GM12878 (cell line): Measurements from ENCODE around the gene MYO9B. TPM values are rescaled to one million over a fixed set of nuclear protein-coding genes. Genes with fewer than 3 reads are reported as not detected.

Experiments
- ATAC-seq: fragments of 200-7000 bp; cut with Tn5 transposase; 3 replicates; pipeline ENCODE4 v1.9.1; 2020; ENCODE audit warnings: mild to moderate bottlenecking, moderate library complexity
- BruUV-seq: library from RNA; stranded (reverse); fragments of 400-500 nt; replicated peaks from 2 replicates; lab custom pipeline; 2021; lab: Mats Ljungman, UMichigan
- CTCF ChIA-PET: fragments of 300-600 bp; sonication (Branson Sonifier 250); formaldehyde crosslinking; extraction: SDS; loops from one replicate; lab custom pipeline; 2021; ENCODE audit warnings: inconsistent platforms; lab: Yijun Ruan, JAX
- POLR2A ChIA-PET: fragments of 350-600 bp; formaldehyde crosslinking; extraction: SDS; loops from one replicate; lab custom pipeline; 2021; ENCODE audit warnings: inconsistent platforms; lab: Charles Lee
- RAD21 ChIA-PET: fragments of 300-600 bp; sonication (Branson Sonifier 250); formaldehyde crosslinking; loops from one replicate; lab custom pipeline; 2023; ENCODE audit warnings: antibody characterized with exemption; ENCODE audit not compliant: unreplicated experiment; lab: Charles Lee
- SMC1A ChIA-PET: fragments of 300-600 bp; sonication (Branson Sonifier 250); formaldehyde crosslinking; loops from one replicate; lab custom pipeline; 2023; ENCODE audit not compliant: unreplicated experiment, uncharacterized antibody; lab: Charles Lee
- DNase-seq: peaks from one replicate; pipeline ENCODE4 v3.0.0-alpha.2; 2011; ENCODE audit warnings: low read depth, low spot score
- FAIRE-seq: peaks from 3 replicates; lab custom pipeline; 2011; peaks lifted over from hg19 to GRCh38; lab: Jason Lieb, UNC
- H2AFZ ChIP-seq: 2 replicates; pipeline ENCODE4 v1.6.0; 2011; ENCODE audit warnings: low read depth, low read length, control low read depth; ENCODE audit not compliant: control insufficient read depth
- H3K27ac ChIP-seq: 2 replicates; pipeline ENCODE4 v1.5.1; 2011; ENCODE audit warnings: control low read depth; ENCODE audit not compliant: control insufficient read depth, insufficient read depth
- H3K27me3 ChIP-seq, 2 experiments: replicated peaks in 1 of 2; 2 replicates each; pipeline versions ENCODE4 v1.6.0 to v1.6.1; 2011; ENCODE audit warnings: low read length in 1 of 2; ENCODE audit not compliant: control insufficient read depth in 2 of 2, insufficient read depth in 2 of 2
- H3K36me3 ChIP-seq, 2 experiments: 2 replicates each; pipeline ENCODE4 v1.5.1; 2011; ENCODE audit warnings: low read length in 1 of 2; ENCODE audit not compliant: control insufficient read depth in 2 of 2, insufficient read depth in 2 of 2
- H3K4me1 ChIP-seq: 2 replicates; pipeline ENCODE4 v1.6.1; 2011; ENCODE audit warnings: mild to moderate bottlenecking, low read length, moderate library complexity, mixed read lengths; ENCODE audit not compliant: control insufficient read depth, insufficient read depth
- H3K4me2 ChIP-seq: 2 replicates; pipeline ENCODE4 v1.6.0; 2011; ENCODE audit warnings: control low read depth; ENCODE audit not compliant: control insufficient read depth, insufficient read depth
- H3K4me3 ChIP-seq: fragments of 200-600 bp; sonication (generic); 2 replicates; pipeline ENCODE4 v1.5.1; 2016
- H3K79me2 ChIP-seq: 2 replicates; pipeline ENCODE4 v1.6.0; 2011; ENCODE audit warnings: low read length; ENCODE audit not compliant: control insufficient read depth, insufficient read depth
- H3K9ac ChIP-seq: 2 replicates; pipeline ENCODE4 v1.8.0; 2011; ENCODE audit warnings: low read length, control low read depth, mixed read lengths; ENCODE audit not compliant: control insufficient read depth, insufficient read depth
- H3K9me3 ChIP-seq: replicated peaks from 3 replicates; pipeline ENCODE4 v1.5.1; 2011; ENCODE audit warnings: mild to moderate bottlenecking, low read length; ENCODE audit not compliant: control insufficient read depth, insufficient read depth
- H4K20me1 ChIP-seq: 2 replicates; pipeline ENCODE4 v1.6.0; 2011; ENCODE audit not compliant: control insufficient read depth, insufficient read depth
- ATF7 ChIP-seq: fragments of 450-650 bp; IDR thresholded peaks from 2 replicates; pipeline ENCODE4 v1.6.1; 2016; ENCODE audit warnings: low read depth, mild to moderate bottlenecking
- BCL3 ChIP-seq: IDR thresholded peaks from 2 replicates; pipeline ENCODE4 v1.6.1; 2011; ENCODE audit warnings: borderline replicate concordance, low read depth, mild to moderate bottlenecking, moderate library complexity, low read length; ENCODE audit not compliant: insufficient read depth, poor library complexity, severe bottlenecking
- CREB1 ChIP-seq: IDR thresholded peaks from 2 replicates; pipeline ENCODE4 v1.6.1; 2012; ENCODE audit warnings: low read depth, mild to moderate bottlenecking, inconsistent platforms
- CREM ChIP-seq: IDR thresholded peaks from 2 replicates; pipeline ENCODE4 v1.6.1; 2014; ENCODE audit warnings: antibody characterized with exemption, low read depth
- RAD21 ChIP-seq: IDR thresholded peaks from 2 replicates; pipeline ENCODE4 v1.6.1; 2011; ENCODE audit warnings: mild to moderate bottlenecking, low read depth, low read length, moderate library complexity; ENCODE audit not compliant: insufficient read depth
- RELA ChIP-seq: fragments of 450-650 bp; IDR thresholded peaks from 2 replicates; pipeline ENCODE4 v1.8.0; 2014; ENCODE audit warnings: borderline replicate concordance; ENCODE audit not compliant: partially characterized antibody
- SREBF1 ChIP-seq: IDR thresholded peaks from 2 replicates; pipeline ENCODE4 v1.6.1; 2012; ENCODE audit warnings: mild to moderate bottlenecking, low read length
- ZNF384 ChIP-seq: IDR thresholded peaks from 2 replicates; pipeline ENCODE4 v1.6.1; 2012; ENCODE audit warnings: low read depth, mild to moderate bottlenecking, low read length, improper control_type of control experiment, borderline replicate concordance
- WGBS: methylation state at CpG from one replicate; pipeline ENCODE4 v1.1.6; 2016; ENCODE audit warnings: low lambda C conversion rate; ENCODE audit not compliant: insufficient replicate concordance, insufficient coverage; ENCODE audit errors: missing lambda C conversion rate; 5-methylcytosine and 5-hydroxymethylcytosine counted together
- in situ Hi-C: fragments of 300-500 bp; cut with MboI; formaldehyde crosslinking; loops from 9 replicates; pipeline ENCODE4 v1.14.3; 2018; ENCODE audit warnings: mixed read lengths
- intact Hi-C: fragments of 100-400 bp; cut with micrococcal nuclease; formaldehyde crosslinking; loops from one replicate; pipeline ENCODE4 v1.14.2; 2022; ENCODE audit not compliant: unreplicated experiment
- polyA plus RNA-seq, 11 experiments: library from polyadenylated mRNA; depleted of rRNA in 4 of 11; unstranded in 6 of 11; stranded (reverse) in 5 of 11; fragments of >200 nt; fragmentation: Nextera tagmentation in 4 of 11; fragmentation: Illumina TruSeq in 1 of 11; extraction: Ambion mirVana in 4 of 11; extraction: Trizol in 1 of 11; gene quantifications; 1 replicate in 1 of 11; 2 replicates in 10 of 11; pipeline versions ENCODE4 v1.2.1 to v1.2.3, GENCODE V29; 2011 to 2016; ENCODE audit warnings: inconsistent platforms in 2 of 11, missing spikeins in 2 of 11, low read depth in 1 of 11
- total RNA-seq, 4 experiments: library from RNA; depleted of rRNA in 3 of 4; stranded (reverse); fragments of >200 nt in 3 of 4; fragmentation: Illumina TruSeq in 1 of 4; extraction: Trizol in 1 of 4; gene quantifications; 2 replicates each; pipeline versions ENCODE4 v1.2.1 to v1.2.3, GENCODE V29; 2013 to 2021
- TF ChIP-seq, protein P1 (sequence below): fragments of 450-650 bp; IDR thresholded peaks from 2 replicates; pipeline ENCODE4 v1.6.1; 2017; ENCODE audit warnings: low read depth, mild to moderate bottlenecking, moderate library complexity

MYO9B gene
- total and polyA plus RNA-seq, 10 of the 15 experiments (the other 5 are each of a cell fraction or from before 2014, with no cell fraction given): 5.4 to 165 (median 45.8) TPM

DNA sequence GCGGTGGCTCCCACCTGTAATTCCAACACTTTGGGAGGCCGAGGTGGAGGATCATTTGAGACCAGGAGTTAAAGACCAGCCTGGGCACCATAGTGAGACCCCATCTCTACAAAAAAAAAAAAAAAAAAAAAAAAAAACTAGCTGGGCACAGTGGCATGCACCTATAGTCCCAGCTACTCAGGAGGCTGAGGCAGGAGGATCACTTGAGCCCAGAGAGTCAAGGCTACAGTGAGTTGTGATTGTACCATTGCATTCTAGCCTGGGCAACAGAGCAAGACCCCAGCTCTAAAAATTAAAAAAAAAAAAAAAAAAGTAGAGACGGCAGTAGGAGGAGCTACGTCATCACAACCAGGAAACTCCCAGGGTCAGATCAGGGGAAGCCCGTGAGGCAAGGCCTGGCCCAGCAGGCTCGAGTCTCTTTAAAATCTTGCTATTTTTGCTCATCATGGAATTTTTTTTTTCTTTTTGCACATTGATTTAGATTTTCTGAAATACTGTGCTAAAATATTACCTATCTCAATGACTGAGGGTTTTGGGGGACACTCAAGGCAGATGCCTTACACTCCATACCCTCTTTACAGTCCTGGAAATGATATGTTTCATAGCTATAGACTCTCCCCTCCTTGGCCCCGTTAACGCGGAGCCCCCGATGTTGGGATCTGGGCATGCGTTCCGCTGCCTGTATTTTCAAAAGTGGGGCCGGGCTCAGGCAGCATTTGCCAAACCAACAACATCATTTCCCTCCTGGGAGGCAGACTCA, 95.1 kb downstream of the MYO9B start:
- ATAC-seq: peak; percentile 92
- Histone ChIP-seq H3K9ac (no peak overlapping the region), H3K27me3 (no peaks in the 10 kb centered on the region), H3K79me2 (no peaks in the 10 kb centered on the region), H3K4me2 (no peak overlapping the region), H3K4me1 (0 out of 2 replicates have a peak, but pooled peaks cover 2% of the 10 kb centered on the region), H3K9me3 (no peaks in the 10 kb centered on the region)
- intact Hi-C loops: no loop called here
- POLR2A ChIA-PET: interaction anchor here (0.6 to 1.0 kb wide), 10 partner anchors 13 to 102 kb away, joined by 3 to 6 read pairs (median 4); partner anchors contain the start of gene OCEL1
- TF ChIP-seq, protein P1, sequence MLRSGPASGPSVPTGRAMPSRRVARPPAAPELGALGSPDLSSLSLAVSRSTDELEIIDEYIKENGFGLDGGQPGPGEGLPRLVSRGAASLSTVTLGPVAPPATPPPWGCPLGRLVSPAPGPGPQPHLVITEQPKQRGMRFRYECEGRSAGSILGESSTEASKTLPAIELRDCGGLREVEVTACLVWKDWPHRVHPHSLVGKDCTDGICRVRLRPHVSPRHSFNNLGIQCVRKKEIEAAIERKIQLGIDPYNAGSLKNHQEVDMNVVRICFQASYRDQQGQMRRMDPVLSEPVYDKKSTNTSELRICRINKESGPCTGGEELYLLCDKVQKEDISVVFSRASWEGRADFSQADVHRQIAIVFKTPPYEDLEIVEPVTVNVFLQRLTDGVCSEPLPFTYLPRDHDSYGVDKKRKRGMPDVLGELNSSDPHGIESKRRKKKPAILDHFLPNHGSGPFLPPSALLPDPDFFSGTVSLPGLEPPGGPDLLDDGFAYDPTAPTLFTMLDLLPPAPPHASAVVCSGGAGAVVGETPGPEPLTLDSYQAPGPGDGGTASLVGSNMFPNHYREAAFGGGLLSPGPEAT: peak; percentile 32; the same call in 1 of the 2 replicates
- peak; percentile 2; the same call in 1 of the 2 replicates for TF ChIP-seq RAD21
- TF ChIP-seq RELA: no peak
- TF ChIP-seq ZNF384: peak; percentile 87
- TF ChIP-seq SREBF1: no peak
- TF ChIP-seq CREM: peak; percentile 54; the same call in 1 of the 2 replicates
- peak; percentile 14 for TF ChIP-seq BCL3
- TF ChIP-seq CREB1: peak; percentile 76; the same call in 1 of the 2 replicates
- peak; percentile 73 for TF ChIP-seq ATF7
- TF ChIP-seq, all 136 proteins: peak for 7
- no peak overlapping the region for H2AFZ ChIP-seq
- ChIA-PET SMC1A (interaction anchor here (0.9 to 1.4 kb wide), 4 partner anchors 11 to 94 kb away, joined by 3 to 5 read pairs (median 4); no protein-coding TSS in a partner anchor), CTCF (interaction anchor here (0.7 to 1.1 kb wide), 3 partner anchors 33 to 94 kb away, joined by 3 to 4 read pairs (median 4); no protein-coding TSS in a partner anchor), RAD21 (interaction anchor here (0.6 to 2.1 kb wide), 6 partner anchors 11 to 97 kb away, joined by 3 to 9 read pairs (median 5); no protein-coding TSS in a partner anchor)
- no peak overlapping the region for H3K4me3 ChIP-seq
- peaks cover 30 to 36% of the 10 kb centered on the region in 2 experiments for H3K36me3 ChIP-seq
- DNase-seq: no peak
- BruUV-seq: no TSS peak
- peak overlapping the region; percentile 68 for H3K27ac ChIP-seq
- WGBS: 57% methylated on average over 13 of the region's 13 CpGs
- H4K20me1 ChIP-seq: no peaks in the 10 kb centered on the region
- FAIRE-seq: no peak
- in situ Hi-C loops: no loop called here
